Kidney epithelial cell (primary cell): ENCODE measurements around the gene SH3RF3. TPM values are rescaled to one million over a fixed set of nuclear protein-coding genes. Genes with fewer than 3 reads are reported as not detected.

ENCODE experiments used
- DNase-seq: peaks from one replicate; pipeline ENCODE4 v3.0.0-alpha.2; 2010; ENCODE audit warnings: low read depth
- H3K27me3 ChIP-seq: 2 replicates; pipeline ENCODE4 v1.6.0; 2011; ENCODE audit warnings: low read length; ENCODE audit not compliant: control insufficient read depth, insufficient read depth
- H3K36me3 ChIP-seq: 2 replicates; pipeline ENCODE4 v1.5.1; 2011; ENCODE audit warnings: low read length; ENCODE audit not compliant: control insufficient read depth, insufficient read depth
- H3K4me3 ChIP-seq: 2 replicates; pipeline ENCODE4 v1.5.1; 2011; ENCODE audit warnings: low read depth, mild to moderate bottlenecking, control low read depth, low read length
- CTCF ChIP-seq: IDR thresholded peaks from 2 replicates; pipeline ENCODE4 v1.5.1; 2011; ENCODE audit warnings: mild to moderate bottlenecking, moderate library complexity, low read length, control low read depth, inconsistent platforms; ENCODE audit not compliant: insufficient read depth, poor library complexity, severe bottlenecking
- total RNA-seq: library from RNA; depleted of rRNA; stranded (reverse); fragments of >200 nt; gene quantifications from 2 replicates; pipeline ENCODE4 v1.2.3, GENCODE V29; 2015

Gene SH3RF3
- total RNA-seq, 1 donor from 2014 or later, result 9.6 TPM

GRCh38 chr2:109395494-109396201 is 266.6 kb downstream of the SH3RF3 start:
- TF ChIP-seq CTCF, result no peak
- Histone ChIP-seq H3K4me3 (no peak overlapping the region), H3K36me3 (no peaks in the 10 kb centered on the region), H3K27me3 (no peaks in the 10 kb centered on the region)
- no peak for DNase-seq

- no peaks in the 10 kb centered on the region for H3K36me3 ChIP-seq
- no peak for DNase-seq
Observed at GRCh38 chr2:109396202-109397180, 267.5 kb downstream of the SH3RF3 start.

GRCh38 chr2:109397893-109398292 is 268.9 kb downstream of the SH3RF3 start:
- Histone ChIP-seq H3K4me3 (no peak overlapping the region), H3K27me3 (no peaks in the 10 kb centered on the region), H3K36me3 (no peaks in the 10 kb centered on the region)
- no peak for DNase-seq
- TF ChIP-seq CTCF, result no peak

More at GRCh38 chr2:109396202-109397180, 267.5 kb downstream of the SH3RF3 start:
- no peak overlapping the region for H3K4me3 ChIP-seq
- no peaks in the 10 kb centered on the region for H3K27me3 ChIP-seq
- TF ChIP-seq CTCF, result no peak

- no peaks in the 10 kb centered on the region for H3K27me3 ChIP-seq
- H3K4me3 ChIP-seq, result no peak overlapping the region
- no peaks in the 10 kb centered on the region for H3K36me3 ChIP-seq
- TF ChIP-seq CTCF, result no peak
- peak; percentile 21 for DNase-seq
Observed at GRCh38 chr2:109398366-109399015, 269.5 kb downstream of the SH3RF3 start.

GRCh38 chr2:109399066-109399465 is 270.1 kb downstream of the SH3RF3 start:
- no peak overlapping the region for H3K4me3 ChIP-seq
- H3K27me3 ChIP-seq, result no peaks in the 10 kb centered on the region
- no peak for TF ChIP-seq CTCF
- no peak for DNase-seq
- no peaks in the 10 kb centered on the region for H3K36me3 ChIP-seq
